CD4-positive, alpha-beta T cell (primary cell): ENCODE data around the gene NUP50. TPM values are rescaled to one million over a fixed set of nuclear protein-coding genes. Genes with fewer than 3 reads are reported as not detected.

Source experiments
- ATAC-seq: fragments of 200-7000 bp; cut with Tn5 transposase; one replicate; pipeline ENCODE4 v1.10.0; 2022; ENCODE audit warnings: mild to moderate bottlenecking; ENCODE audit not compliant: poor library complexity
- CTCF ChIA-PET: fragments of 350-600 bp; sonication (Branson Sonifier 250); formaldehyde crosslinking; loops from one replicate; lab custom pipeline; 2021; ENCODE audit warnings: antibody characterized with exemption, inconsistent platforms; lab: Charles Lee
- POLR2A ChIA-PET: fragments of 350-600 bp; sonication (Branson Sonifier 250); formaldehyde crosslinking; loops from one replicate; lab custom pipeline; 2021; ENCODE audit warnings: antibody characterized with exemption, inconsistent platforms; lab: Charles Lee
- DNase-seq, 14 experiments: peaks; one replicate each; pipeline ENCODE4 v3.0.0-alpha.2; 2013 to 2020; ENCODE audit warnings: mixed read lengths in 2 of 14
- H3K27ac ChIP-seq, 2 donors: one replicate each; pipeline versions ENCODE4 v1.5.1 to v1.7.0; 2013; ENCODE audit warnings: low read length in 2 of 2, low read depth in 1 of 2, mild to moderate bottlenecking in 1 of 2
- H3K27me3 ChIP-seq, 2 experiments: 1 replicate in 1 of 2; 2 replicates in 1 of 2; pipeline versions ENCODE4 v1.6.1 to v1.7.0; 2013; ENCODE audit warnings: low read length in 2 of 2, control low read depth in 1 of 2, mild to moderate bottlenecking in 1 of 2, moderate library complexity in 1 of 2; ENCODE audit not compliant: insufficient read depth in 2 of 2, control insufficient read depth in 1 of 2
- H3K36me3 ChIP-seq: one replicate; pipeline ENCODE4 v1.6.1; 2013; ENCODE audit warnings: low read length, control low read depth; ENCODE audit not compliant: insufficient read depth
- H3K4me1 ChIP-seq: one replicate; pipeline ENCODE4 v1.6.1; 2013; ENCODE audit warnings: low read length, control low read depth; ENCODE audit not compliant: insufficient read depth
- H3K4me3 ChIP-seq: one replicate; pipeline ENCODE4 v1.5.1; 2013; ENCODE audit warnings: mild to moderate bottlenecking, low read length, moderate library complexity
- H3K9me3 ChIP-seq, 2 experiments: 1 replicate in 1 of 2; 2 replicates in 1 of 2; pipeline versions ENCODE4 v1.6.1 to v1.7.0; 2013; ENCODE audit warnings: low read length in 2 of 2, mild to moderate bottlenecking in 2 of 2, control low read depth in 1 of 2, moderate library complexity in 1 of 2; ENCODE audit not compliant: control insufficient read depth in 1 of 2, insufficient read depth in 1 of 2
- H3K27ac Mint-ChIP-seq: one replicate; pipeline ENCODE4 v1.8.0; 2020; ENCODE audit warnings: mixed read lengths
- H3K27me3 Mint-ChIP-seq: one replicate; pipeline ENCODE4 v1.8.0; 2021; ENCODE audit warnings: mixed read lengths
- H3K36me3 Mint-ChIP-seq: one replicate; pipeline ENCODE4 v1.8.0; 2021; ENCODE audit warnings: low read depth, mixed read lengths
- H3K4me1 Mint-ChIP-seq: one replicate; pipeline ENCODE4 v1.8.0; 2021; ENCODE audit warnings: low read depth, mixed read lengths
- H3K4me3 Mint-ChIP-seq: one replicate; pipeline ENCODE4 v1.8.0; 2020; ENCODE audit warnings: mild to moderate bottlenecking, mixed read lengths
- H3K9me3 Mint-ChIP-seq: one replicate; pipeline ENCODE4 v1.8.0; 2020; ENCODE audit warnings: mixed read lengths
- intact Hi-C, 2 experiments: fragments of 100-400 bp; cut with DNase I in 1 of 2; cut with micrococcal nuclease in 1 of 2; formaldehyde crosslinking; loops; one replicate each; pipeline versions ENCODE4 v1.15.1 to v1.9.0; 2023 to 2025; cut with DNase I, micrococcal nuclease
- total RNA-seq, 174 experiments: library from RNA in 2 of 174; stranded (reverse) in 2 of 174; gene quantifications; one replicate each; pipeline ENCODE4 v1.2.3 and lab custom pipeline; 2021 to 2026
- TF ChIP-seq, protein P1 (sequence below): fragments of 200-600 bp; IDR thresholded peaks from one replicate; pipeline ENCODE4 v1.8.0; 2022; ENCODE audit warnings: antibody characterized with exemption, mild to moderate bottlenecking

Gene NUP50
- total RNA-seq, 2 experiments from 2014 or later = 141 TPM

DNA sequence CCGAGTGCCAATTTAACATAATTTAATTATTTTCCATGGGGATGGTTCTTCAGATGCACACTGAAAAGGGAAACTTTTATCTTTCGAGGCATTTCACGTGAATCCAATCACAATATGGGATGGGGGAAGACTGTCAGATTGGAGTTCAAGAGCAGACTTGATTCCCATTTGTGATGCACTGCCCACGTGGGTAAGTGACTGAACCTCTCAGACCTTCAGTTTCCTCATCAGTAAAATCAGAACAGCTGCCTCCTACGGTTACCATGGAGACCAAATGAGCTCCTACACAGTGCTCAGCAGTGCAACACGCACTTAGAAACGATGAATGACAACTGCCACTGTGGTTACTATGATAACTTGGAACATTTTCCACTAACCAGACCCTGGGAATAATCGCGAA is 55.3 kb downstream of the NUP50 start:
- H3K4me1 Mint-ChIP-seq = peaks cover 14% of the 10 kb centered on the region
- H3K27ac Mint-ChIP-seq = no peak overlapping the region
- Histone ChIP-seq H3K36me3 (no peaks in the 10 kb centered on the region), H3K27ac (no peak overlapping the region), H3K9me3 (no peaks in the 10 kb centered on the region), H3K27me3 (no peaks in the 10 kb centered on the region), H3K4me1 (peaks cover 10% of the 10 kb centered on the region), H3K4me3 (no peak overlapping the region)
- H3K27me3 Mint-ChIP-seq = no peaks in the 10 kb centered on the region
- POLR2A ChIA-PET = no interaction called here
- no peaks in the 10 kb centered on the region for H3K9me3 Mint-ChIP-seq
- no peaks in the 10 kb centered on the region for H3K36me3 Mint-ChIP-seq
- TF ChIP-seq, protein P1, sequence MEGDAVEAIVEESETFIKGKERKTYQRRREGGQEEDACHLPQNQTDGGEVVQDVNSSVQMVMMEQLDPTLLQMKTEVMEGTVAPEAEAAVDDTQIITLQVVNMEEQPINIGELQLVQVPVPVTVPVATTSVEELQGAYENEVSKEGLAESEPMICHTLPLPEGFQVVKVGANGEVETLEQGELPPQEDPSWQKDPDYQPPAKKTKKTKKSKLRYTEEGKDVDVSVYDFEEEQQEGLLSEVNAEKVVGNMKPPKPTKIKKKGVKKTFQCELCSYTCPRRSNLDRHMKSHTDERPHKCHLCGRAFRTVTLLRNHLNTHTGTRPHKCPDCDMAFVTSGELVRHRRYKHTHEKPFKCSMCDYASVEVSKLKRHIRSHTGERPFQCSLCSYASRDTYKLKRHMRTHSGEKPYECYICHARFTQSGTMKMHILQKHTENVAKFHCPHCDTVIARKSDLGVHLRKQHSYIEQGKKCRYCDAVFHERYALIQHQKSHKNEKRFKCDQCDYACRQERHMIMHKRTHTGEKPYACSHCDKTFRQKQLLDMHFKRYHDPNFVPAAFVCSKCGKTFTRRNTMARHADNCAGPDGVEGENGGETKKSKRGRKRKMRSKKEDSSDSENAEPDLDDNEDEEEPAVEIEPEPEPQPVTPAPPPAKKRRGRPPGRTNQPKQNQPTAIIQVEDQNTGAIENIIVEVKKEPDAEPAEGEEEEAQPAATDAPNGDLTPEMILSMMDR = no peak
- CTCF ChIA-PET = no interaction called here
- DNase-seq (peak in 3 of 14 experiments; percentile 28 to 58 (median 43)), ATAC-seq (no peak)
- intact Hi-C loops = no loop called here
- no peak overlapping the region for H3K4me3 Mint-ChIP-seq

DNA sequence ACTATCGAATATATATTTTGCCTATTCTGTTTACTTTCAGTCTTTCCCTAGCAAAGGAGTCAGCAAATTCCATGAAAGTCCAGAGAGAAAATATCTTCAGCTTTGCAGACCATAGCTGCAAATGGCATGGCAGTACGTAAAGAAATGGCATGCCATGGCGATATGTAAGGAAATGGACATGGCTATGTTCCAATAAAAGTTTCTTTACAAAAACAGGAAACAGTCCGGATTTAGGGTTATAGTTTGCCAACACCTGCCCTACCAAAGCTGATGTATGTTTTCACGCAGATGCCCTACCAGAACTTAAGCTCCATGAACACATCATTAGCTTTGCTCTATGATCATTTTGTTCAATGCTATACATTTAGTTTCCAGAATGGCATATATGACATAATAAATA is 57.5 kb downstream of the NUP50 start:
- Histone ChIP-seq H3K9me3 (no peaks in the 10 kb centered on the region), H3K4me1 (peaks cover 17% of the 10 kb centered on the region), H3K27ac (no peak overlapping the region), H3K27me3 (no peaks in the 10 kb centered on the region), H3K36me3 (no peaks in the 10 kb centered on the region), H3K4me3 (no peak overlapping the region)
- TF ChIP-seq, protein P1 = no peak
- Mint-ChIP-seq H3K27ac (no peak overlapping the region), H3K4me1 (peaks cover 18% of the 10 kb centered on the region), H3K4me3 (no peak overlapping the region), H3K36me3 (no peaks in the 10 kb centered on the region), H3K9me3 (no peaks in the 10 kb centered on the region), H3K27me3 (no peaks in the 10 kb centered on the region)
- ChIA-PET CTCF (no interaction called here), POLR2A (no interaction called here)
- intact Hi-C loops = no loop called here
- ATAC-seq = no peak
- no peak for DNase-seq

DNA sequence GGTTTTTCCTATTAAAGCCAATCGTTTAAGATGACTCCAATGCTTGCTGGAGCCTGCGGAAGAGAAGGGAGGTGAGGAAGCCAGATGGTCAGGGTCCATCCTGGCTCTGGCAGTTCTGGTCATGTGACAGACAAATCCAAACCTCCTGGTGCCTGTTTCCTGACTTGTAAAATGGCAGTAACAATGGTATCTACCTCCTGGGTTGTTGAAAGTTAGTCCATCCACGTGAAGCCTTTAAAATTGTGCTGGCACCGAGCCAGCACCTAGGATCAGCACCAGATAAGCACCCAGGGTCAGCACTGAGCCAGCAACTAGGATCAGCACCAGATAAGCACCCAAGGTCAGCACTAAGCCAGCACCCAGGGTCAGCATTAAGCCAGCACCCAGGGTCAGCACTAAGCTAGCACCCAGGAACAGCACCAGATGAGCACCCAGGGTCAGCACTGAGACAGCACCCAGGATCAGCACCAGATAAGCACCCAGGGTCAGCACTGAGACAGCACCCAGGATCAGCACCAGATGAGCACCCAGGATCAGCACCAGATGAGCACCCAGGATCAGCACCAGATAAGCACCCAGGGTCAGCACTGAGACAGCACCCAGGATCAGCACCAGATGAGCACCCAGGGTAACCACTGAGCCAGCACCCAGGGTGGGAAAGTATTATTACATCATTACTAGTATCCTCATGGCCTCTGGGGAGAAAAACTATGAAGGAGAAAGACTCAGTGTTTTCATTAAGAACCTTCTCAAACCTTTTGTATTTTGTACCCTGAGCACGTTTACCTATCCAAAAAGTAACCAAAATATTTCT is 59.8 kb downstream of the NUP50 start:
- Mint-ChIP-seq H3K27me3 (no peaks in the 10 kb centered on the region), H3K4me3 (no peak overlapping the region), H3K4me1 (peaks cover 18% of the 10 kb centered on the region), H3K36me3 (no peaks in the 10 kb centered on the region), H3K27ac (no peak overlapping the region), H3K9me3 (no peaks in the 10 kb centered on the region)
- ChIA-PET POLR2A (no interaction called here), CTCF (no interaction called here)
- intact Hi-C loops = no loop called here
- ATAC-seq = no peak
- Histone ChIP-seq H3K9me3 (no peaks in the 10 kb centered on the region), H3K27me3 (no peaks in the 10 kb centered on the region), H3K4me1 (peaks cover 24% of the 10 kb centered on the region), H3K27ac (no peak overlapping the region), H3K36me3 (no peaks in the 10 kb centered on the region), H3K4me3 (no peak overlapping the region)
- DNase-seq = no peak
- TF ChIP-seq, protein P1 = no peak
